CD4-positive, alpha-beta T cell treated with Interferon gamma for 1 hour (primary cell): ENCODE results near the gene EFNA3.
A peak's percentile ranks its signal among the peaks of the same experiment; 100 is the strongest.
"Not testable (repeated sequence)": the region's sequence is repeated elsewhere in the genome, so short reads cannot be mapped to it uniquely, and the experiment has no call there.

Experiments
- DNase-seq: peaks from one replicate; pipeline ENCODE4 v3.0.0-alpha.2; 2020

The EFNA3 gene

GRCh38 chr1:155118090-155118489 is 39.5 kb downstream of the EFNA3 start:
- DNase-seq = not testable (repeated sequence)

GRCh38 chr1:155120253-155120652 is 41.6 kb downstream of the EFNA3 start:
- DNase-seq = no peak

DNA sequence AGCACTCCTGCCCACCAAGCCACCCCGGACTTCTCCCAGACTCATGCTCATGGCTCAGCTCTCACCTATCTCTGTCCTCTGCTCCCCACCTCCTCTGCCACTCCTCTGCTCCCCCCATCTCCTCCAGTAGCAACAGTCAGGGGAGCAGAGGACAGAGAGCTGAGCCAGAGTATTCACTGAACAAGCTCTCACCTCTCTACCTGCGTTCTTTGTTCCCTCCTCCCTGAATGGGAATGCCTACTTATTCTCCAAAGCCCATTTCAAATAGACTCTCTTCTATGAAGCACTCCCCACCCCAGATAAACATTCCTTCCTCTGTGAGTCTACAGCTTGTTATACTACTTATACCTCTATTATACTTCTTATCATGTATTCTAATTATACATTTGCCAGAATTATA is 42.6 kb downstream of the EFNA3 start:
- DNase-seq = no peak

DNA sequence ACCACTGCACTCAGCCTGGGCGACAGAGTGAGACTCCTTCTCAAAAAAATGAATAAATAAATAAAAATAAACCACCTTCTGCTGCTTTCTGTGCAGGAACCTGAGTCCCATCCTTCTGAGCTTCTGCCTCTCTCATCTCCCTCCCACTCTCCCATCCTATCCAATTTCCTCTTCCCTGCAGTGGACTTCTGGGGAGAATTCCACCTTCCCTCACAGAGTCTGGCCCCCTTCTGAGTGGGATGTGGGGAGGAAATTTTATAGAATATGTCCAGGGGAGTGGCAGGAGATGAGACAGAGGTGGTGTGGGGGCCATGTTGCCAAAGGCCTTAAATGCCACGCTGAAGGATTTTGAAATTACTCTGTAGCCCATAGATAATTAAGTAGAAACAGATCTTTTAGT is 43.7 kb downstream of the EFNA3 start:
- no peak for DNase-seq

DNA sequence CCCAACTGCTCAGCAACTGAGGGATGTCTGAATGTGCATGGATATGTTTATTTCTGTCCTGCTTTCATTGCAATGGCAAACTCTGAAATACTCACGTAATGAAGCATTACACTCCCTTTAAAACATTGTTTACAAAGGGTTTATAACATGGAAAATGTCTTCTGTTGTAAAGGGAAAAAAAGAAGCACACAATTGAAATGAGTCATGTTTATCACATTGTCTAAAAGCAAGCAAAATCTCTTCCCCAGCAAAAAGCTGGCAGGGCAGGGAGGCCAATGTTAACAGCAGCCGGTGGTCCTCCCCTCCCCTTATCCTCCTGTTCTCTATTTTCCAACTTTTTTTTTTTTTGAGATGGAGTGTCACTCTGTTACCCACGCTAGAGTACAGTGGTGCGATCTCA is 45.2 kb downstream of the EFNA3 start:
- DNase-seq = no peak

DNA sequence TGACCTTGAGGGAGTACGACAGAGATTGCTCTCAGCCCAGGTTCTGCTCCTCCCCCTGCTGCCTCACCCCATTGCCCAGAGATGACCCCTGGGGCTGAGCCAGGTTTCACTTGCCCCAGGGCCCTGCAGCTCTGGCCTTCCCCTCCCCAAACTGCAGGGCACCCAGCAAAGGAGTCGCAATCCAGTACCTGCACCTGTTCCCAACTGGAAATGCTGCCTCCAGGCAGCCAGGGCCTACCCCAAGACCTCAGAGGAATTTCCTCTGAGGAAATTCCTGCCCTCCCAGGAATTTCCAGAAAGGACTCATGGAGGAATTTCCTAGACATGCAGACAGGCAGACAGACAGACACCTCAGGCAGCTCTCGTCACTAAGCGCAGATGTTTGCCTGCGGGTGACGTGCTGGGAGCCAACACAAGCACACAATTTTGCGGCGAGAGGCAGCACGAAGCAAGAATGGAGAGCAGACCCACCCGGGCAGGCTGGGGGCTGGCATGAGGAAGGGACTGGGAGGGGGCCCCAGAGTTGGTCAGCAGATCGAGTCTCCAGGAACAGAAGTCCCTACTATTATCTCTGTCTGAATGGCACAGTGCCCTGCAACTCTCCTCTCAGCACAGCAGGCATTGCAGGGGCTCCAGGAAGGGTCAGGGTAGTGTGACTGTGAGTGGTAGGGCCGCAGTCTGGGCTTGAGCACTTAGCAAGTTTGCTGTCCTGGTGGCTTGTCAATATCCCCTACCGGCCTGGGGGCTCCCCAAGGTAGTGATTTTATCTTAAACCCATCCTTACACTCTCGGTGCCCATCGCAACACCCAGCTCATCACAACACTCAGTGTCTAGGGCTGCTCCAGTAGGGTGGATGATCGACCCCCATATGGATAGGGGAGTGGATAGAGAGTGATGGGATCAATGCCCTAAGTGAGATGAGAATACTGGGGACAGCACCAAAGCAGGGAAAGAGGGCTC is 46.1 kb downstream of the EFNA3 start:
- no peak for DNase-seq

DNA sequence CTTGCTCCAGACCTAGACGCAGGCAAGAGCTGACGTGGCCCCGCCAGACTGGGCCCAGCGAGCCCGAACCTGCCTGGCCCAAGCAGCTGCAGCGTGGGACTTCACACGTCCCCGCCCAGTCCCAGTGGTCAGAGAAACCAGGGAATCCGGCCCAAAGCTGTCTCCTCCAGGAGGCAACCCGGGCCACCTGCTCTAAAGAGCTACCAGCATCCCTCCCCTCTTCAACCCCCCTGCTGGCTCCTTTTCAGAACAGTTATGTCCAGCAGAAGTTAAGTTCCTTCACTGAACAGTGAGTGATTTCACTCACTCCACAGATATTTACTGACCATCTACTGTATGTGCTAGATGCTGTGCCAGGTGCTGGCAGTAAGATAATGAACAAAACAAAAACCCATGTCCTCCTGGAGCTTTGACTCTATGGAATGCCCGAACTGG is 46.9 kb downstream of the EFNA3 start:
- no peak for DNase-seq

DNA sequence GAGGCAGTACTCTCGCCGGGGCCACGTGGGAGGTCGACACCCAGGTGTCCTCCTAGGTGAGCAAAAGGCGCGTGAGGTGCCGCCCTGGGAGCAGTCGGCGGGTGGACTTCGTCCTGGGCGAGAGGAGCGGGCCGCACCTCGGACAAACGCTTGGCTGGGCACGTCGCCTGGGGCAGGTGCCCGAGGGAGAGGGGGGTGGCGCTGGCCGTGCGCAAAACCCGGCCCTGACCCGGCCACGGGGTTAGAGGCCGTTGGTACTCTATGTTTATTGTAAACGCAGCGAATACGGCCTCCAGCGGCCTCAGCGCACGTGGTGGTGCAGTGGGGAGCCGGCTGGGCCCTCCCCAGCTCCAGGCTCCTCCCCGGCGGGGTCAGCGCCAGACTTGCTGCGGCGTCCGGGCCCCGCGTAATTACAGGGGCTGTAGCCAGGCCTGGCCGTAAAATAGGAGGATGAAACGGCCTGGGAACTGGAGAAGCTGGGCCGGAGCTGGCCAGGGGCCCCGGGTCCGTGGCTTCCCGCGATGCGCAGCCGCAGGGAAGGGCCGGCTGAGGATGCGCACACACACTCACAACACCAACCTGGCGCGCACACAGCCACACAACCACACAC is 47.4 kb downstream of the EFNA3 start:
- no peak for DNase-seq

DNA sequence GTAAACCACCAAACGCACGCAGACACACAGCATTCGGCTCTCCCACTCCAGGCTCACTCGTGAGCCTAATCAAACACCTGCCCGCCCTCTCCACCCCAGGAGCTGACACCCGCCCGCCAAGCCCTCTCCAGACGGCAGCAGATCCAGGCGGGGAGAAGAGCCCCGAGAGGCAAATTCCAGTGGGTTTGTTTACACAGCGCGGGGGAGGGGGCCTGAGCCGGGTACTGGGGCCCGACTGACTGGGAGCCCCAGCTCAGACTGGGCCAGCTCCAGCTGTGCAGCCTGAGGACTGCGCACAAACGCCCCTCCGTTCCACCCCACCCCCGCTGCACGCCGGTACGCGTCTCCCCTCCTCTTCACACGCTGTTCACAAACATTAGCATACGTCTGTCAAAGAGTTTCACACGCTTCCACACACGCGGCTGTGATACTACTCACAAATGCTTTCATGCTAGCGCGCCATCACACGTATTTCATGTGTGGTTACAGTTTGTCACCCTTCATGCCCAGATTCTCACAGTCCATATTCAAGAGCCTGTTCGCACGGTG is 48.0 kb downstream of the EFNA3 start:
- peak; percentile 19 for DNase-seq

DNA sequence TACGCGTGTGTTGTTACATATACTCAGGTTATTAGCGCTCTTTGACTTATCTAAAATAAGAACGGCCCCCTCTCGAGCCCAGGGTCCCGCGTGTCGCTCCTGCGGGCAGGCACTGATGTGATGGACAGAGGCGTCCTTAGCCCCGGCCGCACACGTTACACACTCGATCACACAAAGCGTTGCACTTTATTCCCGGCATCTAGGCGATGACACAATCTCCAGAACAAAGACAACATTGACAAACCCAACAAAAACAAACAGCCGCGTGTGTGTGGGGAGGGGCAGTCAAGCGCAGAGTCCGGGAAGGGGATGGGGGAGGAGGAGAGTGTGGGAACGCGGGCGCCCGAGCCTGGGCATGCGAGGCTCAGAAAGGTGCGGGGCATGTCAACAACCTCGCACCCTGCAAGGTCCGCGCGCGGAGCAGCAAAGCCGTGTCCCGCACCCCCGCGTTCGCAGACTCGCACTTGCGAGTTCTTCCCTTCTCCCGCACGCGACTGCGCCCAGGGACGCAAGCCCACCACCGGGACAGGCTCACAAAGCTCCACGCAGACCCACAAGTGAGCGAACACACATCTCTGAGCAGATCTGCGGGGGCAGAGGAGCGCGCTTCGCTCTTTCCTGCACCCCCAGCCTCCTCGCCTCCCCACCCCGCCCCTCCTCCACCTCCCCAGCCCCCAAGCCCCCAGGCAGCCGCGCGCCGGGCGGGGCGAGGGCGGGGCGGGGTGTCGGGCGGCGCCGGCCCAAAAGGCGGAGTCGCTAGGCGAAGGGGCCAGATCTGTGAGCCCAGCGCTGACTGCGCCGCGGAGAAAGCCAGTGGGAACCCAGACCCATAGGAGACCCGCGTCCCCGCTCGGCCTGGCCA is 48.7 kb downstream of the EFNA3 start, which contains the start of gene EFNA1:
Gene EFNA1 (plus strand): TSS at position 772 of the 862 bp plus-strand sequence. CDS start 102 bp downstream, outside the sequence.
- peak; percentile 25 for DNase-seq

DNA sequence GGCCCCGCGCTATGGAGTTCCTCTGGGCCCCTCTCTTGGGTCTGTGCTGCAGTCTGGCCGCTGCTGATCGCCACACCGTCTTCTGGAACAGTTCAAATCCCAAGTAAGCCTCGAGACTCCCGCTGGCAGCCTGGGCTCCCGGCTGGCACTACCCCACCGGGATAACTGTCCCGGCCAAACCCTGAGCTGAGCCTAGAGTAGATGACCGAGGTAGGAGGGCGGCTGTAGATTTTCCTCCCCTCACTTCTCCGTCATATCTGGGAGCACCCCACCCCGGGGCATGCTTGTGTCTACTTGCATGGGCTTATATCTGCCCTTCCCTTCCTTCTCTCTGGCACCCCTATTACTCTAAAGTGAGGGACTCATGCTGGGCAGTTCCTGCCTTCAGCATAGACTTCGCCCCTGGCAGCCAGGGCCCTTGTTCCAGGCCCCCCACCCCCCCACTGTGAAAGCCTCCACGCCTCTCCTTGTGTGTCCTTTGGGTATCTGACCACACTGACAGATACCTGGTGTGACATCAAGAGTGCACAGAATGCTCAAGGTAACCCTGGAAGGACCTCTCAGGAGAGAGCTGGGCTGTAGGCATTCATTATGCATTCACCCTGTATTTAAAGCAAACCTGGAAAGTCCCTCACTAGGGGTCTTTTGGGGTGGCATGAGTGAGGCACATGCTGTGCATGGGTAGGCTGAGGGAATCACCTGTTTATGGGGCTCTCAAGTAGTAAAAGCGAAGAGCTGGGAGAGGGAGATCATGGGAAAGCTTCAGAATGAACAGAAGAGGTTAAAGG is 49.5 kb downstream of the EFNA3 start:
- DNase-seq = no peak

DNA sequence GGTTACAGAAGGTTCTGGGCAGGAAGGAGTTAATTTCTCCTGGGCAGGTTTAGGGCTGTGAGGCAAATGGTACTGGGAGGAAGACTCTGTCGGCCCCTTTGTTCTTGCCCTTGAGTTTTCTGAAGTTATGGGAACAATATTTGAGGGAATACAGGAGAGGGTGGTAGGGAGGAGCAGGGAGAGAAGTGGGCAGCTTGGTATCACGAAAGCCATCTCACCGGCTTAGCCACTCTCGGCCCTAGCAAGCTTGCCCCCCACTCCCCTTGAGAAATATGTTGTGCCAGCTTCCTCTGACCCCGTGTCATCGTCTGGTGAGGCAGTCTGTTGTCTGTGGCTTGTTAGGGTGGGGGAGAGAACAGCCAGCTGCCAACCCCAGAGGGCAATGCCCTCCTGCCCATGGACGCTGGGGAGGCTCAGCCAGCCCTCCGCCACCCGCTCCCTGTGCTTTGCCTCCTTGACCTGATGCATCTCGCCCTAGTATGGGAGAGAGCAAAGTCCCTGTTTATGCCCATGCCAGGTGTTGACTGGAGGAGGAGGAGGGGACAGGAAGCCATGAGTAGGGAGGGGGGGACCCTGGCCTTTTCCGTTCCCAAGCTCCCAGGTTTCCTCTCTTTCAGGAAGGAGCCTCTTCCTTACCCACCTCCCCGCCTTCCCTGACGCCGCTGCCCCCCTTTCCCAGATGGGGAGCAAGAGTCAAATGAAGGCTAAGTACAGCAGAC is 50.3 kb downstream of the EFNA3 start:
- DNase-seq = no peak

DNA sequence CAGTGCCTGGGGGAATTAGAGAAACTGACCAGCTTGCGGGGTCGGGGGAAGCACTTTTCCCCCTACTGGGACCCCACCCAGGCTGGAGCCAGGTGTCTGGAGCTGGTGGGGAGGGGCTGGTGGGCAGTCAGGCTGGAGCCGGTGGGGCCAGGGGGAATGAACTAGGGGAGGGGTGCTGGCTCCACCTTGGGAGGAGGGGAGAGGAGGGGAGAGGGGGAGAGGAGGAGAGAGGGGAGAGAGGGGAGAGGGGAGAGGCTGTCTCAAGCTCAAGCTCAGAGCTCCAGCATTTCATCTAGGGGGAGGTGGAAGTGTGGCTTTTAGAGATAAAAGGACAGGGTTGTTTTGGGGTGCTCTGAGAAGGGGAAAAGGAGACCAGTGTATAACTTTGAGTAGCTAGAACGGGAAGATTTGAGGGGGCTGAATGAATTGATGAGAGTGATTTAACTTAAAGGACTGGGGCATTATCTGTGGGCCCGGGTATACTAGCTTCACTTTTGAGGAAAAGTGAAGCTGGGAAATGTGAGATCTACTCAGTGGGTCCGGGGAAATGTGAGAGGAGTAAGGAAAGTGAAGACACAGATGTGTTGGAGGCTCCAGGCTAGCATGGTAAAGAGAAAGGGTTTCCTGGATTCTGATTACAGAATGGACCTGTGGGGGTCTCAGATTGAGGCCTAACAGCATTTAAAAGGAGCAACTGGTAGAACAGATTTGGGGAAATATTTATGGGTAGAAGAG is 51.8 kb downstream of the EFNA3 start:
- DNase-seq = no peak

GRCh38 chr1:155131285-155131684 is 52.6 kb downstream of the EFNA3 start:
- DNase-seq = no peak

DNA sequence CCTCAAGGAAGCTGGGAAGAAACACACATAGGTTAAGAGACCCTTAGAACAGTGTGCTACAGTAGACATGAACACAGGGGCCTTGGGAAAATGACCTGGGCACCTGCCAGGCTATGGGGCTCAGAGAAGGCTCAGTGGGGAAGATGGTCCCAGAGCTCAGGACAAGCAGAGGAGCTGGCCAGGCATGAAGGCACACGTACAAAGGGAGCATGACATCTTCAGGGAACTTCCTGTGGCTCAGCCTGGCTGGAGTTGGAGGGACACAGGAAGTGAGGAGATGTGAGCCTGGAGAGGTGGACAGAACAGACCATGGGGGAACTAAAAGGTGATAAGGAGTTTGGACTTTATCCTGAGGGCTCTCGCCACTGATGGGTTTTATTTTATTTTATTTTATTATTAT is 53.2 kb downstream of the EFNA3 start:
- no peak for DNase-seq

DNA sequence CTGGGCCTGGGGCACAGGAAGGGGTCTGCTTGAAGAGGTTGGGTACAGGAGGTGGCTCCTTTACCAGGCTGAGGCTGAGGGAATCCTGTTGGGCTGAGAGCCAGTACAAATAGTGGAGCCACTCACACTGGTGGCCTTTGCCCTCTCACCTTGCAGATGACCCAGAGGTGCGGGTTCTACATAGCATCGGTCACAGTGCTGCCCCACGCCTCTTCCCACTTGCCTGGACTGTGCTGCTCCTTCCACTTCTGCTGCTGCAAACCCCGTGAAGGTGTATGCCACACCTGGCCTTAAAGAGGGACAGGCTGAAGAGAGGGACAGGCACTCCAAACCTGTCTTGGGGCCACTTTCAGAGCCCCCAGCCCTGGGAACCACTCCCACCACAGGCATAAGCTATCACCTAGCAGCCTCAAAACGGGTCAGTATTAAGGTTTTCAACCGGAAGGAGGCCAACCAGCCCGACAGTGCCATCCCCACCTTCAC is 55.2 kb downstream of the EFNA3 start:
- no peak for DNase-seq

GRCh38 chr1:155134322-155134721 is 55.7 kb downstream of the EFNA3 start:
- no peak for DNase-seq

- peak; percentile 71 for DNase-seq
These were observed 56.3 kb downstream of the EFNA3 start for GRCh38 chr1:155134880-155135414.

DNA sequence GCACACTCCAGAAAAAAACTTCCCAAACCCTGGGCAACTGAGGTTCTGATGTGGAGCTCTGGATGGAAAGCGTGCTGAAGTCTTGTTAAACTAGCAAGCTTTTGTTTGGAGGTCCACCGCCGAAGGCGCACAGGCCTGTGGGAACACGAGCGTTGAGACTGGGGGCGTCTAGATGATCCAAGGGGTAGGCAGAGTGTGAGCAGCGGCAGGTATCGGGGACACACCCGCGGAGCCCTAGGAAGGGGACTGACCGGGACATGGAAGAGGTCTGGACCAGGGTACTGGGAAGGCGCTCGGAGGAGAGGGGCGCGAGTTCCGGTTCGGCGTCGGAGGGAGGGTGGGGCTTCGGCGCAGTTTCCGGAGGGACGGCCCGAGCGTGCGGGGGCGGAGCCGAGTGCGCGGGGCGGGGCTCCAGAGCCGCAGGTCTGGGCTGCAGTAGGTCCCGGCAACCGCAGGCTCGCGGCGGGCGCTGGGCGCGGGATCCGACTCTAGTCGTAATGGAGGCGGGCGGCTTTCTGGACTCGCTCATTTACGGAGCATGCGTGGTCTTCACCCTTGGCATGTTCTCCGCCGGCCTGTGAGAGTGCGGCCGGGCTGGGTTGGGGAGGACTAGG is 56.9 kb downstream of the EFNA3 start, which contains the start of gene SLC50A1:
Gene SLC50A1 (plus strand): TSS at position 438 of the 614 bp plus-strand sequence. CDS start 60 bp downstream, at position 498.
- DNase-seq = peak; percentile 94
